NCI-H2081 (cell line): Measurements from ENCODE around the gene SLC35F6.
"Not testable (repeated sequence)": the region's sequence is repeated elsewhere in the genome, so short reads cannot be mapped to it uniquely, and the experiment has no call there.

Source experiments
- DNase-seq, 2 experiments: peaks; one replicate each; lab custom pipeline; 2025; lab: John Stamatoyannopoulos, UW

Gene SLC35F6

DNA sequence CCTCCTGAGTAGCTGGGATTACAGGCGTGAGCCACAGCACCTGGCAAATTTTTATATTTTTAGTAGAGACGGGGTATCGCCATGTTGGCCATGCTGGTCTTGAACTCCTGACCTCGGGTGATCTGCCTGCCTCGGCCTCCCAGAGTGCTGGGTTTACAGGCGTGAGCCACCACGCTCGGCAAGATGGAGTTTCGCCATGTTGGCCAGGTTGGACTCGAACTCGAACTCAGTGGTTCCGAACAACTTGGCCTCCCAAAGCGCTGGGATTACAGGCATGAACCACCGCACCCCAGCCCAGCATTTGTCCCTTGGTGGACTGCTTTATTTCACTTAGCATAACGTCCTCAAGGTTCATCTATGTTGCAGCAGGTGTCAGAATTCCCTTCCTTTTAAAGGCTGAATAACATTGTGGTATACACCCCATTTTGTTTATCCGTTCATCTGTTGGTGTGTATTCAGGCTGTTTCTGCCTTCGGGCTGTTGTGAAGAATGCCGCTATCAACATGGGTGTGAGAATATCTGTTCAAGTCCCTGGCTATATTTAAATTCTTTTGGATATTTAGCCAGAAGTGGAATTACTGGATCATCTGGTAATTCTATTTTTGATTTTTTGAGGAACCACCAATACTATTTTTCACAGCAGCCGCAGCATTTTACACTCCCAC, 20.6 kb downstream of the SLC35F6 start:
- DNase-seq: no peak

- peak; percentile 98 to 100 for DNase-seq
Measured at GRCh38 chr2:26785431-26786206, 21.5 kb downstream of the SLC35F6 start, which contains the start of gene CENPA. TSS of gene CENPA (plus strand) at chr2:26786056. CDS start at chr2:26786197, 141 bp downstream.

- DNase-seq: peak in 1 of 2 experiments; percentile 44
Measured at GRCh38 chr2:26786207-26787028, 22.3 kb downstream of the SLC35F6 start.

GRCh38 chr2:26792720-26793119, 28.6 kb downstream of the SLC35F6 start:
- DNase-seq: no peak

- DNase-seq: no peak
Measured at GRCh38 chr2:26793518-26793917, 29.4 kb downstream of the SLC35F6 start.

GRCh38 chr2:26795135-26795534, 31.1 kb downstream of the SLC35F6 start:
- DNase-seq: not testable (repeated sequence)

- DNase-seq: no peak
Measured at GRCh38 chr2:26801328-26801727, 37.2 kb downstream of the SLC35F6 start.

DNA sequence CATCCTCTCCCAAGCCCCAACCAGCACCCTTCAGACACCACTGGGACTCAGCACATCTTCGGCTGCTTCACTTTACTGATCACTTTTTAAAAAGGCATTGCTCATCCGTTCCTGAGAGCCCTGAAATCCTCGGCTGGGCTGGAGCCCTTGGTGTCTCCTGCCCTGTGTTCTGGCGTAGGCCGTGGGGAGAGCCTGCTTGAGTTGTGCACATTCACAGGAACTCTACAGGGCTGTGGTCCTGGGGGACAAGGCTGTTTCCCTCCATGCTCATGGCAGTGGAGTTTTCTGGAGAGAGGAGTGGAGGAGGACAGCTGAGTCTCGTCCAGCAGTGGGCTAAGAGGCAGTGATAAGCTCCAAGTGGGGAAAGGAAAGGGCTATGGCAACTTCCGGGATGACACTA, 37.7 kb downstream of the SLC35F6 start:
- no peak for DNase-seq

GRCh38 chr2:26805241-26805676, 41.2 kb downstream of the SLC35F6 start:
- DNase-seq: no peak

GRCh38 chr2:26807788-26808460, 43.8 kb downstream of the SLC35F6 start:
- DNase-seq: no peak

GRCh38 chr2:26809211-26809610, 45.1 kb downstream of the SLC35F6 start:
- DNase-seq: no peak

DNA sequence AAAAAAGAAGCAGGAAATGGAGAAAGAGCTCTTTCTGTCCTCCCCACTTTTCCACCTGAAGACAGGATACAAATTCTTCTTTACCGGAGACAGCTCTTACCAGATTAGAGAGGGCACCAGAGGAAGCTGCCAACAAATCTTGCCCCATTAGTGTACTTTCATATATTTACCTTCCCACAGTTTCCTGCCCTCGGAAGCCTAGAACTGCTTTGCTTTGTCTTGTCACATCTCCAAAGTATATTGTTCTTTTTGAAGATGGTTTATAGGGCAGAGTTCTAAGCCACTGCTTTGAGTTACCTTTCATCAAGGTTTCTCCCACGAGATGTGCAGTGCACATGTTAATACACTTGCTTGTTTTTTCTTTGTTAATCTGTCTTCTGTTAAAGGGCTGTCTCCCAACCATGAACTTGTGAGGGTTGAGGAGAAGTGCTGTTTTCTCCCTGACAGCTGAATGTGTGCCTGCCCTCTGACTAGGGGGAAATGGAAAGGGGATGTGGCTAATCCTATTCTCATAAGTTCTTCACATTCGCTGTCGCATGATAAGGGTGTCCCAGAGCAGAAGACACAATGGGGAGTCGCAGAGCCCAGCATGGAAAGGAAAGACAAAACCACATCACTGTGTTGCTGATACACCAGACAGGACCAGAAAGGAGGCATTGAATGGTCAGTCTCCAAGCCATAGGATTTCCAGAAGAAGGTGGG, 45.9 kb downstream of the SLC35F6 start:
- no peak for DNase-seq

GRCh38 chr2:26811261-26811660, 47.2 kb downstream of the SLC35F6 start:
- DNase-seq: no peak

DNA sequence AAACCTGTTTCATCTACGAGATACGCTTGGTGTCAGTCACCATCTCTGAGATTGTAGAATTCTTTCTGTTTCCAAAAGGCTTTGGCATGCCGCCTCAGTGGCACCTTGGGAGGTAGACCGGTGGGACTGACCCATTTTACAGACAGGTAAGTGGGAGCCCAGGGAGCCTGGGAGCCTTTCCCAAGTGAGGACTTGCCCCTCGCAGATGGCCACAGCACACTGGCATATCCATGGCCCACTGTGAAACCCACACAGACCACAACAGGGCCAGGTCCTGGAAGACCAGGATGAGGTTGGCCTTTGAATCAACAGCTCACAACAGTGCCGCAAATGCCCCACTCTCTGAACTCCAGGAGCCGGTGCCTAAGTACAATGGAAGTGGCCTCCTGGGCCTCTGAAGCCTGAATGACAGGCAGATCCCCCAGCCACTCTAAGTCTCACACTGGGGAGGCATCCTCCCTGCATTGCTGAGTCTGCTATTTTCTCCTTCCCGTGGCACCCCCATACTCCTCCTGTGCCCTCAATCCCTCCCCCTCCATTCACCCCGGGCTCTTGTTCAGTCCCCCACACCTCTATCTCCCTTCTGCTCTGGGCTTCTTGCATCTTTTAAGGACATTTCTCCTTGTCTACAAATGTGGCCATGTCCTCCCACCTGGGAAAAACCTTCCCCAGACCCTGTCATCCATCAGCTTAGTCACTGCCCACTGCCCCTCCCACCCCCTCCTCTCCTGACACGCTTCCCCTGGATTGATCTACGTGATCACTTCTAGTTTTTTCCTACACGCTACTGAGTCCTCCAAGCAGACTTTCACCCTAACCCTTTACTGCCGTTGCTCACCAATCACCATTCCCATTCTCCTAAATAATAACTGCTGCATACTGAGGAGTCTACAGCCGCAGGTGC, 48.0 kb downstream of the SLC35F6 start:
- no peak for DNase-seq

GRCh38 chr2:26812731-26813130, 48.6 kb downstream of the SLC35F6 start:
- DNase-seq: no peak

DNA sequence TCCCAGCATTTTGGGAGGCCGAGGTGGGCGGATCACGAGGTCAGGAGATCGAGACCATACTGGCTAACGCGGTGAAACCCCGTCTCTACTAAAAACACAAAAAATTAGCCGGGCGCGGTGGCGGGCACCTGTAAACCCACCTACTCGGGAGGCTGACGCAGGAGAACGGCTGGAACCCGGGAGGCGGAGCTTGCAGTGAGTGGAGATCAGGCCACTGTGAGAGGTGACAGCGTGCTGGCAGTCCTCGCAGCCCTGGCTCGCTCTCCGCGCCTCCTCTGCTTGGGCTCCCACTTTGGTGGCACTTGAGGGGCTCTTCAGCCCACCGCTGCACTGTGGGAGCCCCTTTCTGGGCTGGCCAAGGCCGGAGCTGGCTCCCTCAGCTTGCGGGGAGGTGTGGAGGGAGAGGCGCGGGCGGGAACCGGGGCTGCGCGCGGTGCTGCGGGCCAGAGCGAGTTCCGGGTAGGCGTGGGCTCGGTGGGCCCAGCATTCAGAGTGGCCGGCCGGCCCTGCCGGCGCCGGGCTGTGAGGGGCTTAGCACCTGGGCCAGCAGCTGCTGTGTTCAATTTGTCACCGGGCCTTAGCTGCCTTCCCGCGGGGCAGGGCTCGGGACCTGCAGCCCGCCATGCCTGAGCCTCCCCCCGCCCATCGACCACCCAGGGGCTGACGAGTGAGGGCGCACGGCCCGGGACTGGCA, 50.1 kb downstream of the SLC35F6 start:
- DNase-seq: not testable (repeated sequence)

GRCh38 chr2:26816893-26817292, 52.8 kb downstream of the SLC35F6 start:
- peak in 1 of 2 experiments; percentile 8 for DNase-seq

DNA sequence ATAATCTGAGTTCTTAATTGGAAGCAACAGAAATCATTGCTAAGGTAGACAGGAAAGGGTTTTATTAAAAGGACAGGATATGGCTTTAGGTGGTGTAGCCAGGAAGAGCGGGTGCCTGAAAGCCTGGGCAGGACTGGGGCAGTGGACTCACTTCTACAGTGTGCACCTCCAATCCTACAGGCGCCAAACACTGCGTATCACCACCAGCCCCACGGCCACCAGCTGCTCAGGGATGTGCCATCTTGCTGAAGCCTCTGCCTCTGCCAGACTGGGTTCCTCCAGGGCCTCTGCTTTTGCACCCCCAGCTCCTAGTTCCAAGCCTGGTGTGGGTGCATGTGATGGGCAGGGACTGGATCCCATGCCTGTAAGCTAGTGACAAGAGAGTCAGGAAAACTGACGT, 54.2 kb downstream of the SLC35F6 start:
- no peak for DNase-seq

DNA sequence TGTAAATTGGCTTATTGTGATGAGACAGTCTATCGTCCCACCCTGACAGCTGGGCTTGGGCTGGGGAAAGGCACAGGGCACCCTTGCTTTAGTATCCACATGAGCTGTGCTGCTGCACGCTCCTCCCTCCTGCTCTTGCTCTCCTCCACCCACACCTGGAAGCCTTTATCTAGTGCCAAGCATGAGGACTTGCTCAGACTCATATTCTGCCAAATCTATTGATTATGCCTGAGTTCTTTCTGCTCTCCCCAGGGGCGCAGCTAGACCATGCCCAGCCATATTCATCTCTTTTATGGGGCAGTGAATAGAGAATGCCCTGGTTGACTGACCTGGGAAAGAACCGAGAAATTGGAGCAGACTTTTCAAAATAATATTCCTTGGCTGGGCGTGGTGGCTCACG, 54.9 kb downstream of the SLC35F6 start:
- DNase-seq: no peak

DNA sequence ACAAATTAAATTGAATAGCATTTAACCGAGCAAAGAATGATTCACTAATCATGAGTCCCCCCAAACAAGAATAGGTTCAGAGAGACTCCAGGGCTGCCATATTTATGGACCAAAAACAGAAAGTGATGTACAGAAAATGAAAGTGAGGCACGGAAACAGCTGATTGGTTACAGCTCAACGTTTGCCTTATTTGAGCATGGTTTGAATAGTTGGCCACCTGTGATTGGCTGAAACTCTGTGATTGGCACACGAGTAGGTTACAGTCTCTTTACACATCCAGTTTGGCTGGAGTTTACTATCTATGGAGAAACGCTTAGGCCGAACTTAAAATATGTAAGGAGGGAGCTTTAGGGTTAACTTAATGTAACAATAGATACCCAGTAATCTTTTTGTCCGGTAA, 56.8 kb downstream of the SLC35F6 start:
- DNase-seq: no peak
